Neutrophil (primary cell): Measurements from ENCODE around the gene YWHAE.
"Not testable (repeated sequence)": the region's sequence is repeated elsewhere in the genome, so short reads cannot be mapped to it uniquely, and the experiment has no call there.

Experiments
- H3K27ac ChIP-seq: fragments of 200-600 bp; sonication (generic); 2 replicates; pipeline ENCODE4 v1.5.1; 2016; ENCODE audit warnings: mild to moderate bottlenecking, moderate library complexity
- H3K27me3 ChIP-seq: fragments of 200-600 bp; sonication (generic); 2 replicates; pipeline ENCODE4 v1.6.0; 2016; ENCODE audit warnings: mild to moderate bottlenecking
- H3K36me3 ChIP-seq: fragments of 200-600 bp; sonication (generic); 2 replicates; pipeline ENCODE4 v1.5.1; 2017
- H3K4me1 ChIP-seq, 2 experiments: fragments of 200-600 bp in 1 of 2; sonication (generic) in 1 of 2; 1 replicate in 1 of 2; 2 replicates in 1 of 2; pipeline versions ENCODE4 v1.5.1 to v1.6.1; 2013 to 2016; ENCODE audit warnings: low read depth in 1 of 2, low read length in 1 of 2, mild to moderate bottlenecking in 1 of 2, moderate library complexity in 1 of 2; ENCODE audit not compliant: control insufficient read depth in 1 of 2, insufficient read depth in 1 of 2
- H3K4me3 ChIP-seq, 2 experiments: fragments of 200-600 bp in 1 of 2; sonication (generic) in 1 of 2; 1 replicate in 1 of 2; 2 replicates in 1 of 2; pipeline ENCODE4 v1.5.1; 2013 to 2016; ENCODE audit warnings: low read depth in 1 of 2, low read length in 1 of 2, mild to moderate bottlenecking in 1 of 2, moderate library complexity in 1 of 2
- H3K9me3 ChIP-seq: fragments of 200-600 bp; sonication (generic); 2 replicates; pipeline ENCODE4 v1.5.1; 2016
- CTCF ChIP-seq: fragments of 200-600 bp; sonication (generic); IDR thresholded peaks from 2 replicates; pipeline ENCODE4 v1.5.1; 2016; ENCODE audit warnings: antibody characterized with exemption

Gene YWHAE

GRCh38 chr17:1360975-1361374 lies 39.0 kb downstream of the YWHAE start:
- H3K27me3 ChIP-seq: no peaks in the 10 kb centered on the region
- TF ChIP-seq CTCF: no peak
- no peak overlapping the region for H3K4me3 ChIP-seq
- H3K9me3 ChIP-seq: no peaks in the 10 kb centered on the region
- H3K27ac ChIP-seq: no peak overlapping the region
- H3K4me1 ChIP-seq: peaks cover 40 to 44% of the 10 kb centered on the region in 2 experiments
- peaks cover 37% of the 10 kb centered on the region for H3K36me3 ChIP-seq

- not testable (repeated sequence) for H3K9me3 ChIP-seq, H3K27ac ChIP-seq, H3K27me3 ChIP-seq, H3K4me3 ChIP-seq
- H3K36me3 ChIP-seq: peaks cover 44% of the 10 kb centered on the region
- H3K4me1 ChIP-seq: peaks cover 36 to 39% of the 10 kb centered on the region in 2 experiments
These were observed 39.7 kb downstream of the YWHAE start for GRCh38 chr17:1360315-1360714.

- H3K9me3 ChIP-seq: no peaks in the 10 kb centered on the region
- H3K27me3 ChIP-seq: no peaks in the 10 kb centered on the region
- H3K36me3 ChIP-seq: peaks cover 78% of the 10 kb centered on the region
- no peaks in the 10 kb centered on the region for H3K4me1 ChIP-seq
- no peak overlapping the region for H3K27ac ChIP-seq
- no peak overlapping the region for H3K4me3 ChIP-seq
- no peak for TF ChIP-seq CTCF
These were observed 46.0 kb downstream of the YWHAE start for GRCh38 chr17:1354030-1354429.

- not testable (repeated sequence) for H3K9me3 ChIP-seq, H3K27ac ChIP-seq, H3K27me3 ChIP-seq, H3K4me3 ChIP-seq, H3K4me1 ChIP-seq
- peaks cover 86% of the 10 kb centered on the region for H3K36me3 ChIP-seq
These were observed 47.5 kb downstream of the YWHAE start for GRCh38 chr17:1352530-1352929.

- Histone ChIP-seq H3K36me3 (peaks cover 85% of the 10 kb centered on the region), H3K4me3 (no peak overlapping the region), H3K4me1 (no peaks in the 10 kb centered on the region), H3K27ac (no peak overlapping the region), H3K27me3 (no peaks in the 10 kb centered on the region), H3K9me3 (no peaks in the 10 kb centered on the region)
- TF ChIP-seq CTCF: no peak
These were observed 48.1 kb downstream of the YWHAE start for GRCh38 chr17:1351971-1352370.

GRCh38 chr17:1351275-1351674 lies 48.7 kb downstream of the YWHAE start:
- H3K27ac ChIP-seq: no peak overlapping the region
- H3K27me3 ChIP-seq: no peaks in the 10 kb centered on the region
- peaks cover 85% of the 10 kb centered on the region for H3K36me3 ChIP-seq
- no peaks in the 10 kb centered on the region for H3K9me3 ChIP-seq
- no peak overlapping the region for H3K4me3 ChIP-seq
- no peak for TF ChIP-seq CTCF
- H3K4me1 ChIP-seq: no peaks in the 10 kb centered on the region
